GM12878 (cell line): ENCODE measurements around the gene CLEC16A. TPM values are rescaled to one million over a fixed set of nuclear protein-coding genes. Genes with fewer than 3 reads are reported as not detected.
A peak's percentile ranks its signal among the peaks of the same experiment; 100 is the strongest.

Experiments
- ATAC-seq: fragments of 200-7000 bp; cut with Tn5 transposase; 3 replicates; pipeline ENCODE4 v1.9.1; 2020; ENCODE audit warnings: mild to moderate bottlenecking, moderate library complexity
- BruUV-seq: library from RNA; stranded (reverse); fragments of 400-500 nt; replicated peaks from 2 replicates; lab custom pipeline; 2021; lab: Mats Ljungman, UMichigan
- CTCF ChIA-PET: fragments of 300-600 bp; sonication (Branson Sonifier 250); formaldehyde crosslinking; extraction: SDS; loops from one replicate; lab custom pipeline; 2021; ENCODE audit warnings: inconsistent platforms; lab: Yijun Ruan, JAX
- POLR2A ChIA-PET: fragments of 350-600 bp; formaldehyde crosslinking; extraction: SDS; loops from one replicate; lab custom pipeline; 2021; ENCODE audit warnings: inconsistent platforms; lab: Charles Lee
- RAD21 ChIA-PET: fragments of 300-600 bp; sonication (Branson Sonifier 250); formaldehyde crosslinking; loops from one replicate; lab custom pipeline; 2023; ENCODE audit warnings: antibody characterized with exemption; ENCODE audit not compliant: unreplicated experiment; lab: Charles Lee
- SMC1A ChIA-PET: fragments of 300-600 bp; sonication (Branson Sonifier 250); formaldehyde crosslinking; loops from one replicate; lab custom pipeline; 2023; ENCODE audit not compliant: unreplicated experiment, uncharacterized antibody; lab: Charles Lee
- DNase-seq: peaks from one replicate; pipeline ENCODE4 v3.0.0-alpha.2; 2011; ENCODE audit warnings: low read depth, low spot score
- FAIRE-seq: peaks from 3 replicates; lab custom pipeline; 2011; peaks lifted over from hg19 to GRCh38; lab: Jason Lieb, UNC
- H2AFZ ChIP-seq: 2 replicates; pipeline ENCODE4 v1.6.0; 2011; ENCODE audit warnings: low read depth, low read length, control low read depth; ENCODE audit not compliant: control insufficient read depth
- H3K27ac ChIP-seq: 2 replicates; pipeline ENCODE4 v1.5.1; 2011; ENCODE audit warnings: control low read depth; ENCODE audit not compliant: control insufficient read depth, insufficient read depth
- H3K27me3 ChIP-seq, 2 experiments: replicated peaks in 1 of 2; 2 replicates each; pipeline versions ENCODE4 v1.6.0 to v1.6.1; 2011; ENCODE audit warnings: low read length in 1 of 2; ENCODE audit not compliant: control insufficient read depth in 2 of 2, insufficient read depth in 2 of 2
- H3K36me3 ChIP-seq, 2 experiments: 2 replicates each; pipeline ENCODE4 v1.5.1; 2011; ENCODE audit warnings: low read length in 1 of 2; ENCODE audit not compliant: control insufficient read depth in 2 of 2, insufficient read depth in 2 of 2
- H3K4me1 ChIP-seq: 2 replicates; pipeline ENCODE4 v1.6.1; 2011; ENCODE audit warnings: mild to moderate bottlenecking, low read length, moderate library complexity, mixed read lengths; ENCODE audit not compliant: control insufficient read depth, insufficient read depth
- H3K4me2 ChIP-seq: 2 replicates; pipeline ENCODE4 v1.6.0; 2011; ENCODE audit warnings: control low read depth; ENCODE audit not compliant: control insufficient read depth, insufficient read depth
- H3K4me3 ChIP-seq: fragments of 200-600 bp; sonication (generic); 2 replicates; pipeline ENCODE4 v1.5.1; 2016
- H3K79me2 ChIP-seq: 2 replicates; pipeline ENCODE4 v1.6.0; 2011; ENCODE audit warnings: low read length; ENCODE audit not compliant: control insufficient read depth, insufficient read depth
- H3K9ac ChIP-seq: 2 replicates; pipeline ENCODE4 v1.8.0; 2011; ENCODE audit warnings: low read length, control low read depth, mixed read lengths; ENCODE audit not compliant: control insufficient read depth, insufficient read depth
- H3K9me3 ChIP-seq: replicated peaks from 3 replicates; pipeline ENCODE4 v1.5.1; 2011; ENCODE audit warnings: mild to moderate bottlenecking, low read length; ENCODE audit not compliant: control insufficient read depth, insufficient read depth
- H4K20me1 ChIP-seq: 2 replicates; pipeline ENCODE4 v1.6.0; 2011; ENCODE audit not compliant: control insufficient read depth, insufficient read depth
- CBX3 ChIP-seq: fragments of 200-600 bp; sonication (generic); IDR thresholded peaks from 2 replicates; pipeline ENCODE4 v1.6.1; 2016; ENCODE audit warnings: low read depth, borderline replicate concordance
- FOXM1 ChIP-seq: IDR thresholded peaks from 2 replicates; pipeline ENCODE4 v1.6.1; 2012; ENCODE audit warnings: low read depth, mild to moderate bottlenecking, inconsistent platforms, low read length, moderate library complexity
- IKZF1 ChIP-seq: fragments of 450-650 bp; conservative IDR thresholded peaks from 2 replicates; pipeline ENCODE4 v1.6.1; 2017; ENCODE audit warnings: antibody characterized with exemption, mild to moderate bottlenecking
- JUND ChIP-seq: IDR thresholded peaks from 2 replicates; pipeline ENCODE4 v1.6.1; 2012; ENCODE audit warnings: low read depth, mild to moderate bottlenecking, low read length, improper control_type of control experiment, moderate library complexity
- NFXL1 ChIP-seq: fragments of 450-650 bp; IDR thresholded peaks from 2 replicates; pipeline ENCODE4 v1.6.1; 2017; ENCODE audit warnings: antibody characterized with exemption, mild to moderate bottlenecking, borderline replicate concordance
- PML ChIP-seq: IDR thresholded peaks from 2 replicates; pipeline ENCODE4 v1.6.1; 2012; ENCODE audit warnings: low read length, inconsistent platforms
- POLR2AphosphoS5 ChIP-seq: IDR thresholded peaks from 2 replicates; pipeline ENCODE4 v1.6.1; 2011; ENCODE audit warnings: mild to moderate bottlenecking, low read length, inconsistent platforms
- SMAD5 ChIP-seq: IDR thresholded peaks from 2 replicates; pipeline ENCODE4 v1.6.1; 2016; ENCODE audit warnings: antibody characterized with exemption, low read depth
- SMARCA5 ChIP-seq: fragments of 450-650 bp; IDR thresholded peaks from 2 replicates; pipeline ENCODE4 v1.6.1; 2017; ENCODE audit warnings: mild to moderate bottlenecking
- ZNF384 ChIP-seq: IDR thresholded peaks from 2 replicates; pipeline ENCODE4 v1.6.1; 2012; ENCODE audit warnings: low read depth, mild to moderate bottlenecking, low read length, improper control_type of control experiment, borderline replicate concordance
- WGBS: methylation state at CpG from one replicate; pipeline ENCODE4 v1.1.6; 2016; ENCODE audit warnings: low lambda C conversion rate; ENCODE audit not compliant: insufficient replicate concordance, insufficient coverage; ENCODE audit errors: missing lambda C conversion rate; 5-methylcytosine and 5-hydroxymethylcytosine counted together
- in situ Hi-C: fragments of 300-500 bp; cut with MboI; formaldehyde crosslinking; loops from 9 replicates; pipeline ENCODE4 v1.14.3; 2018; ENCODE audit warnings: mixed read lengths
- intact Hi-C: fragments of 100-400 bp; cut with micrococcal nuclease; formaldehyde crosslinking; loops from one replicate; pipeline ENCODE4 v1.14.2; 2022; ENCODE audit not compliant: unreplicated experiment
- polyA plus RNA-seq, 11 experiments: library from polyadenylated mRNA; depleted of rRNA in 4 of 11; unstranded in 6 of 11; stranded (reverse) in 5 of 11; fragments of >200 nt; fragmentation: Nextera tagmentation in 4 of 11; fragmentation: Illumina TruSeq in 1 of 11; extraction: Ambion mirVana in 4 of 11; extraction: Trizol in 1 of 11; gene quantifications; 1 replicate in 1 of 11; 2 replicates in 10 of 11; pipeline versions ENCODE4 v1.2.1 to v1.2.3, GENCODE V29; 2011 to 2016; ENCODE audit warnings: inconsistent platforms in 2 of 11, missing spikeins in 2 of 11, low read depth in 1 of 11
- total RNA-seq, 4 experiments: library from RNA; depleted of rRNA in 3 of 4; stranded (reverse); fragments of >200 nt in 3 of 4; fragmentation: Illumina TruSeq in 1 of 4; extraction: Trizol in 1 of 4; gene quantifications; 2 replicates each; pipeline versions ENCODE4 v1.2.1 to v1.2.3, GENCODE V29; 2013 to 2021
- TF ChIP-seq, protein P1 (sequence below): fragments of 450-650 bp; IDR thresholded peaks from 2 replicates; pipeline ENCODE4 v1.6.1; 2016; ENCODE audit warnings: mild to moderate bottlenecking
- TF ChIP-seq, protein P2 (sequence below): IDR thresholded peaks from 2 replicates; pipeline ENCODE4 v1.6.1; 2011; ENCODE audit warnings: low read depth, mild to moderate bottlenecking, low read length, moderate library complexity, borderline replicate concordance; ENCODE audit errors: extremely low read depth

Gene CLEC16A
- total and polyA plus RNA-seq, 10 of the 15 experiments (the other 5 are each of a cell fraction or from before 2014, with no cell fraction given), result 1.5 to 28.8 (median 19.2) TPM

DNA sequence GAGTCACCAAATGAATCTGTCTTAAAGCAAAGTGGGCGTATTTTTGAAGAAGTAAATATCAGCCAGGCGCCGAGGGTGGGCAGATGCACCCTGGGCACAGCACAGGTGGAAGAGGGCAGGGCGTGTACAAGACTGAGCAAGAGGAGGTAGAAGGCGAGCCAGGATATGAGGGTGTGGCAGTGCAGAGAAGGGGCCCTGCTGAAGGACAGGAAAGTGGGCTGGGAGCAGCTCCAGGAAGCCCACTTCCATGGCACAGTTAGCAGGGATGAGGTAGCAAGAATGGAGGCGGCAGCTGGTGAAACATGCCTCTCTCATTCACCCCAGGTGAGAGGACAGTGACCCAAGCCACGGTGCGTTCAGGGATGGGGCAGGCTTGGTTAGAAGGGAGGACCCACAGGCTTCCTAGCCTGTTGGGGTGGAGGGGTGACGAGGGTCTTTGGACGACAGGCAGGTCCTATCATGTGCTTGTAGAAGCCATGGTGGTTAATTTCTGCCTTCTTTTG is 149.3 kb downstream of the CLEC16A start:
- POLR2A ChIA-PET, result interaction anchor here (1.2 to 5.8 kb wide), 5 partner anchors 11 to 162 kb away, joined by 4 to 48 read pairs (median 10); partner anchors contain the start of gene SOCS1
- no peak overlapping the region for H2AFZ ChIP-seq
- H3K36me3 ChIP-seq, result peaks cover 0 to under 1% of the 10 kb centered on the region in 2 experiments; a peak in 2 of 4 replicates
- H3K4me3 ChIP-seq, result no peak overlapping the region
- CTCF ChIA-PET, result interaction anchor here (1.1 to 3.1 kb wide), 7 partner anchors 14 to 129 kb away, joined by 3 to 16 read pairs (median 3); no protein-coding TSS in a partner anchor
- SMC1A ChIA-PET, result interaction anchor here (0.8 to 6.5 kb wide), 10 partner anchors 11 to 261 kb away, joined by 3 to 68 read pairs (median 8); no protein-coding TSS in a partner anchor
- intact Hi-C loops (no loop called here), in situ Hi-C loops (no loop called here)
- ATAC-seq, result peak; percentile 15
- no peaks in the 10 kb centered on the region for H3K27me3 ChIP-seq
- RAD21 ChIA-PET, result interaction anchor here (0.5 to 4.5 kb wide), 14 partner anchors 11 to 286 kb away, joined by 3 to 39 read pairs (median 8); partner anchors contain the start of gene SOCS1
- no peak for FAIRE-seq
- H4K20me1 ChIP-seq, result no peaks in the 10 kb centered on the region
- H3K27ac ChIP-seq, result peak overlapping the region; percentile 80
- H3K9me3 ChIP-seq, result no peaks in the 10 kb centered on the region
- H3K79me2 ChIP-seq, result no peaks in the 10 kb centered on the region
- H3K9ac ChIP-seq, result peak overlapping the region; percentile 31; the same call in 1 of the 2 replicates
- H3K4me1 ChIP-seq, result peaks cover 52% of the 10 kb centered on the region
- TF ChIP-seq SMARCA5, result peak; percentile 50; the same call in 1 of the 2 replicates
- TF ChIP-seq FOXM1, result no peak
- no peak for TF ChIP-seq IKZF1
- DNase-seq, result no peak
- WGBS, result 75% methylated on average over 10 of the region's 10 CpGs
- no TSS peak for BruUV-seq
- no peak overlapping the region for H3K4me2 ChIP-seq

DNA sequence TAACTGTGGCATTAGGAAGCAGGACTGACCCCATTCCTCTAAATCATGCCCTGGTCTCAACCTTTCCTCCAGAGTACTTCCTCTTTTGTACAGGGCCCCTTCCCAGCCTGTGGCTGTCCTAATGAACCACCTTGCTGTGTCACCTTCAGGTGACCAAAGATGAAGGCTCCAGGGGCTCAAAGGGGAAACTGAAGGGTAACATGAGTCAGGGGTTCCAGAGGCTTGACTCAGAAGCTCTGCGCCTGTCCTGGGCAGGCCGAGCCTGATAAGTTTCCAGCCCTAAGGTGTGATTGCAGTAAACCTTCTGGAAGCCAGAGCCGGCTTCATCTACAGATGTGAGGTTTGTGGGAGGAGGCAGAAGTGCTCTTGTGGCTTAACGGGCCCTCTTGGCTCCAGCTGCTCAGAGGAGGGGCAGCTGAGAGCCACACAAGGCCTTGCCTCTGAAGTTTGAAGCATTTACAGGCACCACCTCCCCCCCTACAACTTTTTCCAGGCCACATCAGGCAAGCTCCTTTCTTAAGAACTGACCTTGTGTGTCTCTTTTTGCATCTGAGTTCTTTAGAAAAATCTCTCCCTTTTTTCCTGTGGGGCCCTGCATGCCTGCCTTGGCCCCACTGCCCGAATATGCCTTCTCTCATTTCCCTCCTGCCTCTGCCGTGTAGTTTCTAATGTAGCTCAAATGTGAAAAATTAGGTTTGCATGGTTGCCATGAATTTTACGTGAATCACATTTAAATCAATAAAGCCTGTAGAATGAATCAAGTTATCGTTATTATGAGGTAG is 149.9 kb downstream of the CLEC16A start:
- intact Hi-C loops, result no loop called here
- Histone ChIP-seq H3K4me2 (peak overlapping the region; percentile 30), H3K4me3 (0 out of 2 replicates have a peak overlapping the region, but pooled peaks have one; percentile 18), H3K27ac (peak overlapping the region; percentile 80), H3K9ac (peak overlapping the region; percentile 31; the same call in 1 of the 2 replicates), H2AFZ (no peak overlapping the region), H3K27me3 (no peaks in the 10 kb centered on the region), H3K36me3 (peaks cover 0 to 3% of the 10 kb centered on the region in 2 experiments; a peak in 1 of 4 replicates), H4K20me1 (no peaks in the 10 kb centered on the region), H3K79me2 (no peaks in the 10 kb centered on the region), H3K4me1 (peaks cover 54% of the 10 kb centered on the region), H3K9me3 (no peaks in the 10 kb centered on the region)
- peak; percentile 53 for DNase-seq
- FAIRE-seq, result peak; percentile 47
- SMC1A ChIA-PET, result interaction anchor here (0.7 to 6.5 kb wide), 21 partner anchors 11 to 1255 kb away, joined by 3 to 68 read pairs (median 5); no protein-coding TSS in a partner anchor
- POLR2A ChIA-PET, result interaction anchor here (0.6 to 5.8 kb wide), 18 partner anchors 11 to 273 kb away, joined by 3 to 48 read pairs (median 4); partner anchors contain the start of gene SOCS1
- ATAC-seq, result peak; percentile 86
- RAD21 ChIA-PET, result interaction anchor here (0.5 to 4.5 kb wide), 26 partner anchors 8 to 285 kb away, joined by 3 to 39 read pairs (median 6); partner anchors contain the start of gene SOCS1
- 36% methylated on average over 7 of the region's 8 CpGs for WGBS
- CTCF ChIA-PET, result interaction anchor here (0.9 to 3.1 kb wide), 13 partner anchors 11 to 161 kb away, joined by 3 to 16 read pairs (median 4); no protein-coding TSS in a partner anchor
- in situ Hi-C loops, result no loop called here
- BruUV-seq, result no TSS peak
- TF ChIP-seq ZNF384 (no peak), PML (no peak), NFXL1 (no peak), POLR2AphosphoS5 (no peak; the same call in 1 of the 2 replicates), JUND (no peak), CBX3 (no peak), SMAD5 (no peak)
- TF ChIP-seq, protein P1, sequence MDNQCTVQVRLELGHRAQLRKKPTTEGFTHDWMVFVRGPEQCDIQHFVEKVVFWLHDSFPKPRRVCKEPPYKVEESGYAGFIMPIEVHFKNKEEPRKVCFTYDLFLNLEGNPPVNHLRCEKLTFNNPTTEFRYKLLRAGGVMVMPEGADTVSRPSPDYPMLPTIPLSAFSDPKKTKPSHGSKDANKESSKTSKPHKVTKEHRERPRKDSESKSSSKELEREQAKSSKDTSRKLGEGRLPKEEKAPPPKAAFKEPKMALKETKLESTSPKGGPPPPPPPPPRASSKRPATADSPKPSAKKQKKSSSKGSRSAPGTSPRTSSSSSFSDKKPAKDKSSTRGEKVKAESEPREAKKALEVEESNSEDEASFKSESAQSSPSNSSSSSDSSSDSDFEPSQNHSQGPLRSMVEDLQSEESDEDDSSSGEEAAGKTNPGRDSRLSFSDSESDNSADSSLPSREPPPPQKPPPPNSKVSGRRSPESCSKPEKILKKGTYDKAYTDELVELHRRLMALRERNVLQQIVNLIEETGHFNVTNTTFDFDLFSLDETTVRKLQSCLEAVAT, result 0 out of 2 replicates have a peak, but pooled peaks have one; percentile 15
- TF ChIP-seq, protein P2, sequence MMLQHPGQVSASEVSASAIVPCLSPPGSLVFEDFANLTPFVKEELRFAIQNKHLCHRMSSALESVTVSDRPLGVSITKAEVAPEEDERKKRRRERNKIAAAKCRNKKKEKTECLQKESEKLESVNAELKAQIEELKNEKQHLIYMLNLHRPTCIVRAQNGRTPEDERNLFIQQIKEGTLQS, result no peak
